H1 (cell line): Measurements from ENCODE around the gene CCDC157. TPM values are rescaled to one million over a fixed set of nuclear protein-coding genes. Genes with fewer than 3 reads are reported as not detected.

Experiments used
- CTCF ChIA-PET: fragments of 300-600 bp; sonication (Branson Sonifier 250); formaldehyde crosslinking; loops from one replicate; lab custom pipeline; 2021; ENCODE audit not compliant: partially characterized antibody; lab: Charles Lee
- POLR2A ChIA-PET: fragments of 300-600 bp; sonication (Branson Sonifier 250); formaldehyde crosslinking; loops from one replicate; lab custom pipeline; 2021; ENCODE audit warnings: inconsistent platforms; ENCODE audit not compliant: partially characterized antibody; lab: Charles Lee
- DNase-seq, 2 experiments: peaks; one replicate each; pipeline versions ENCODE4 v3.0.0 to v3.0.0-alpha.2; 2010 to 2022; ENCODE audit warnings: low spot score in 2 of 2, low read depth in 1 of 2, mixed read lengths in 1 of 2
- FAIRE-seq: peaks from 2 replicates; lab custom pipeline; 2011; peaks lifted over from hg19 to GRCh38; lab: Jason Lieb, UNC
- H2AFZ ChIP-seq: 2 replicates; pipeline ENCODE4 v1.8.1; 2012; ENCODE audit warnings: low read length, inconsistent platforms
- H2AK5ac ChIP-seq: 2 replicates; pipeline ENCODE4 v1.6.1; 2013; ENCODE audit warnings: low read depth, low read length
- H2BK120ac ChIP-seq: replicated peaks from 2 replicates; pipeline ENCODE3; 2013; ENCODE audit warnings: low read depth, low read length, inconsistent platforms
- H2BK12ac ChIP-seq: 2 replicates; pipeline ENCODE4 v1.6.1; 2013; ENCODE audit warnings: low read depth, low read length
- H2BK15ac ChIP-seq: 2 replicates; pipeline ENCODE4 v1.6.1; 2013; ENCODE audit warnings: low read length
- H2BK20ac ChIP-seq: 2 replicates; pipeline ENCODE4 v1.6.1; 2013; ENCODE audit warnings: low read length
- H2BK5ac ChIP-seq: 2 replicates; pipeline ENCODE4 v1.6.1; 2013; ENCODE audit warnings: low read depth, low read length
- H3K14ac ChIP-seq: 2 replicates; pipeline ENCODE4 v1.6.1; 2013; ENCODE audit warnings: inconsistent platforms; ENCODE audit not compliant: insufficient read length
- H3K18ac ChIP-seq: 2 replicates; pipeline ENCODE4 v1.6.1; 2013; ENCODE audit warnings: low read length; ENCODE audit errors: extremely low read depth
- H3K23ac ChIP-seq: 2 replicates; pipeline ENCODE4 v1.6.1; 2013; ENCODE audit warnings: inconsistent platforms; ENCODE audit not compliant: insufficient read length
- H3K23me2 ChIP-seq: 2 replicates; pipeline ENCODE4 v1.6.1; 2013; ENCODE audit warnings: low read depth, low read length
- H3K27ac ChIP-seq: 2 replicates; pipeline ENCODE4 v1.6.1; 2011; ENCODE audit warnings: low read depth, low read length, inconsistent platforms
- H3K27me3 ChIP-seq, 4 experiments: replicated peaks in 1 of 4; 1 replicate in 1 of 4; 2 replicates in 3 of 4; pipeline versions ENCODE4 v1.6.1 to v1.8.1; 2011 to 2013; ENCODE audit warnings: low read length in 3 of 4, mild to moderate bottlenecking in 3 of 4, inconsistent platforms in 2 of 4, mixed read lengths in 2 of 4, moderate library complexity in 1 of 4; ENCODE audit not compliant: control insufficient read depth in 3 of 4, insufficient read depth in 3 of 4; ENCODE audit errors: extremely low read depth in 1 of 4
- H3K36me3 ChIP-seq, 4 experiments: 2 replicates each; pipeline versions ENCODE4 v1.6.1 to v1.8.1; 2011 to 2013; ENCODE audit warnings: mild to moderate bottlenecking in 4 of 4, low read length in 3 of 4, moderate library complexity in 2 of 4, control low read depth in 1 of 4, inconsistent platforms in 1 of 4; ENCODE audit not compliant: insufficient read depth in 4 of 4, control insufficient read depth in 2 of 4
- H3K4ac ChIP-seq: replicated peaks from 2 replicates; pipeline ENCODE3; 2013; ENCODE audit warnings: low read length, low read depth, mixed read lengths, inconsistent platforms; ENCODE audit not compliant: insufficient read length
- H3K4me1 ChIP-seq, 4 experiments: replicated peaks in 1 of 4; 1 replicate in 1 of 4; 2 replicates in 3 of 4; pipeline versions ENCODE4 v1.6.1 to v1.8.1; 2011 to 2013; ENCODE audit warnings: low read length in 3 of 4, inconsistent platforms in 2 of 4, mixed read lengths in 1 of 4; ENCODE audit not compliant: insufficient read depth in 4 of 4, control insufficient read depth in 3 of 4
- H3K4me2 ChIP-seq, 2 experiments: 2 replicates each; pipeline versions ENCODE4 v1.6.1 to v1.8.1; 2011 to 2013; ENCODE audit warnings: low read depth in 2 of 2, low read length in 2 of 2, control low read depth in 1 of 2, inconsistent platforms in 1 of 2, mild to moderate bottlenecking in 1 of 2; ENCODE audit not compliant: insufficient read depth in 1 of 2
- H3K4me3 ChIP-seq, 4 experiments: fragments of 200-600, 300-600 bp in 1 of 4; sonication (generic), shearing (Covaris generic), sonication (Bioruptor Twin) in 1 of 4; 2 replicates each; pipeline versions ENCODE4 v1.5.1 to v1.8.1; 2011 to 2016; ENCODE audit warnings: low read length in 4 of 4, low read depth in 3 of 4, control low read depth in 2 of 4, inconsistent platforms in 2 of 4, mild to moderate bottlenecking in 2 of 4, mixed read lengths in 1 of 4, moderate library complexity in 1 of 4; ENCODE audit not compliant: insufficient read depth in 2 of 4; ENCODE audit errors: extremely low read depth in 1 of 4
- H3K56ac ChIP-seq: replicated peaks from 2 replicates; pipeline ENCODE3; 2013; ENCODE audit warnings: low read depth, mild to moderate bottlenecking, mixed read lengths, low read length, inconsistent platforms; ENCODE audit not compliant: insufficient read length
- H3K79me1 ChIP-seq: 2 replicates; pipeline ENCODE4 v1.6.1; 2013; ENCODE audit warnings: low read depth, low read length, control low read depth
- H3K79me2 ChIP-seq, 2 experiments: 2 replicates each; pipeline versions ENCODE4 v1.6.1 to v1.8.1; 2012 to 2013; ENCODE audit warnings: low read length in 2 of 2, mild to moderate bottlenecking in 2 of 2, inconsistent platforms in 1 of 2; ENCODE audit not compliant: insufficient read depth in 2 of 2, control insufficient read depth in 1 of 2
- H3K9ac ChIP-seq, 4 experiments: replicated peaks in 1 of 4; 1 replicate in 1 of 4; 2 replicates in 3 of 4; pipeline versions ENCODE4 v1.6.1 to v1.8.1; 2011 to 2013; ENCODE audit warnings: low read depth in 3 of 4, low read length in 3 of 4, control low read depth in 2 of 4, mild to moderate bottlenecking in 2 of 4, moderate library complexity in 2 of 4, inconsistent platforms in 1 of 4; ENCODE audit errors: extremely low read depth in 1 of 4
- H3K9me3 ChIP-seq, 2 experiments: 2 replicates each; pipeline versions ENCODE4 v1.6.1 to v1.8.1; 2012 to 2013; ENCODE audit warnings: mild to moderate bottlenecking in 2 of 2, moderate library complexity in 2 of 2, control low read depth in 1 of 2, inconsistent platforms in 1 of 2, low read depth in 1 of 2, low read length in 1 of 2, mixed read lengths in 1 of 2; ENCODE audit not compliant: insufficient read depth in 2 of 2
- H4K20me1 ChIP-seq, 2 experiments: replicated peaks in 1 of 2; 2 replicates each; pipeline versions ENCODE3 to v1.8.1; 2011 to 2013; ENCODE audit warnings: inconsistent platforms in 2 of 2, low read length in 2 of 2, mild to moderate bottlenecking in 1 of 2; ENCODE audit not compliant: insufficient read depth in 2 of 2, control insufficient read depth in 1 of 2
- H4K5ac ChIP-seq: 2 replicates; pipeline ENCODE4 v1.6.1; 2013; ENCODE audit warnings: low read length, low read depth, mixed read lengths, inconsistent platforms; ENCODE audit not compliant: insufficient read length
- H4K8ac ChIP-seq: 2 replicates; pipeline ENCODE4 v1.8.0; 2013; ENCODE audit warnings: mild to moderate bottlenecking, moderate library complexity, low read length, inconsistent platforms; ENCODE audit not compliant: insufficient read depth; ENCODE audit errors: extremely low read depth
- H4K91ac ChIP-seq: replicated peaks from 2 replicates; pipeline ENCODE3; 2013; ENCODE audit warnings: low read length, mixed read lengths, inconsistent platforms; ENCODE audit not compliant: insufficient read length
- EP300 ChIP-seq, 2 experiments: IDR thresholded peaks; 1 replicate in 1 of 2; 2 replicates in 1 of 2; pipeline ENCODE4 v1.6.1; 2011 to 2012; ENCODE audit warnings: low read depth in 2 of 2, low read length in 2 of 2, mild to moderate bottlenecking in 2 of 2, borderline replicate concordance in 1 of 2, inconsistent platforms in 1 of 2, moderate library complexity in 1 of 2
- JUND ChIP-seq: IDR thresholded peaks from 2 replicates; pipeline ENCODE4 v1.6.1; 2011; ENCODE audit warnings: mild to moderate bottlenecking, improper control_type of control experiment, low read length
- KDM1A ChIP-seq: fragments of 200-600, 300-600 bp; sonication (generic); IDR thresholded peaks from 2 replicates; pipeline ENCODE4 v1.7.1; 2016; ENCODE audit warnings: mild to moderate bottlenecking, low read length, borderline replicate concordance
- NANOG ChIP-seq: IDR thresholded peaks from 2 replicates; pipeline ENCODE4 v1.6.1; 2011; ENCODE audit warnings: low read length, low read depth, mild to moderate bottlenecking, inconsistent platforms; ENCODE audit not compliant: insufficient read depth, poor library complexity, severe bottlenecking
- POLR2AphosphoS5 ChIP-seq: IDR thresholded peaks from 2 replicates; pipeline ENCODE4 v1.6.1; 2011; ENCODE audit warnings: low read depth, low read length
- SIRT6 ChIP-seq: IDR thresholded peaks from one replicate; pipeline ENCODE4 v1.7.1; 2012; ENCODE audit warnings: low read length, inconsistent platforms
- SP1 ChIP-seq: IDR thresholded peaks from 2 replicates; pipeline ENCODE4 v1.6.1; 2011; ENCODE audit warnings: low read depth, low read length
- TAF7 ChIP-seq: optimal IDR thresholded peaks from 2 replicates; pipeline ENCODE3; 2011; ENCODE audit warnings: low read depth, mild to moderate bottlenecking, inconsistent platforms, low read length, moderate library complexity, borderline replicate concordance
- TEAD4 ChIP-seq: IDR thresholded peaks from 2 replicates; pipeline ENCODE4 v1.6.1; 2012; ENCODE audit warnings: low read depth, low read length, inconsistent platforms, mixed read lengths
- USF2 ChIP-seq: IDR thresholded peaks from 2 replicates; pipeline ENCODE4 v1.6.1; 2011; ENCODE audit warnings: low read length, improper control_type of control experiment
- ZNF274 ChIP-seq: IDR thresholded peaks from 2 replicates; pipeline ENCODE4 v1.7.0; 2012; ENCODE audit warnings: low read length, borderline replicate concordance; ENCODE audit errors: extremely low read depth
- WGBS, 2 experiments: shearing (Covaris generic) in 1 of 2; methylation state at CpG; one replicate each; pipeline versions ENCODE4 v1.1.6 to v1.1.7; 2013 to 2015; ENCODE audit warnings: low lambda C conversion rate in 2 of 2, mixed read lengths in 2 of 2, inconsistent platforms in 1 of 2, low coverage in 1 of 2, missing lambda C conversion rate in 1 of 2; ENCODE audit not compliant: insufficient replicate concordance in 2 of 2, insufficient coverage in 1 of 2, insufficient read length in 1 of 2; ENCODE audit errors: extremely low coverage in 1 of 2, missing lambda C conversion rate in 1 of 2; 5-methylcytosine and 5-hydroxymethylcytosine counted together
- polyA plus RNA-seq, 7 experiments: library from polyadenylated mRNA; depleted of rRNA in 3 of 7; stranded (reverse) in 5 of 7; unstranded in 2 of 7; fragments of >200 nt in 5 of 7; fragments of 200-250 nt in 2 of 7; gene quantifications; 1 replicate in 5 of 7; 2 replicates in 1 of 7; 4 replicates in 1 of 7; pipeline versions ENCODE4 v1.2.1 to v1.2.3, GENCODE V29; 2011 to 2013; ENCODE audit warnings: missing spikeins in 2 of 7, mixed read lengths in 2 of 7
- total RNA-seq: library from RNA; stranded (reverse); fragmentation: NEBNext Ultra II Directional; extraction: Animal tissue kit (Norgen Biotek cat#: 25700); gene quantifications from 2 replicates; pipeline ENCODE4 v1.2.1, GENCODE V29; 2021

The CCDC157 gene
- total and polyA plus RNA-seq, 2 of the 8 experiments (the other 6 are each of a cell fraction or from before 2014, with no cell fraction given): 4.1 to 8.4 TPM

GRCh38 chr22:30414525-30415047 is 57.8 kb downstream of the CCDC157 start:
- Histone ChIP-seq H3K23me2 (no peaks in the 10 kb centered on the region), H4K91ac (no peak overlapping the region), H3K18ac (no peak overlapping the region), H2BK15ac (no peak overlapping the region), H2BK12ac (no peak overlapping the region), H4K5ac (no peak overlapping the region), H4K8ac (no peak overlapping the region), H3K4me2 (no peak overlapping the region), H4K20me1 (peaks cover 1 to 5% of the 10 kb centered on the region in 2 experiments), H2AK5ac (no peak overlapping the region), H3K79me2 (no peaks in the 10 kb centered on the region), H3K23ac (no peak overlapping the region), H3K4me1 (no peaks in the 10 kb centered on the region), H3K27ac (no peak overlapping the region), H3K9ac (no peak overlapping the region), H2BK5ac (no peak overlapping the region), H3K36me3 (peaks cover 0 to 28% (median 10%) of the 10 kb centered on the region in 4 experiments; a peak in 6 of 8 replicates), H3K4me3 (no peak overlapping the region), H3K27me3 (no peaks in the 10 kb centered on the region), H3K56ac (no peak overlapping the region), H3K14ac (no peak overlapping the region), H3K9me3 (no peaks in the 10 kb centered on the region), H2BK120ac (no peak overlapping the region), H2BK20ac (no peak overlapping the region), H3K4ac (no peak overlapping the region), H3K79me1 (no peaks in the 10 kb centered on the region), H2AFZ (no peak overlapping the region)
- POLR2A ChIA-PET: interaction anchor here (0.9 to 1.9 kb wide), 2 partner anchors 9 to 11 kb away, joined by 3 to 16 read pairs; no protein-coding TSS in a partner anchor
- TF ChIP-seq SIRT6 (no peak), TAF7 (no peak), USF2 (no peak), TEAD4 (no peak), EP300 (IDR thresholded peaks at IDR 0.05; ENCODE audit: borderline replicate concordance in 1 of 2, low read depth in 2 of 2, low read length in 2 of 2) (no peak), ZNF274 (no peak), POLR2AphosphoS5 (no peak), JUND (no peak), NANOG (no peak), KDM1A (no peak), SP1 (no peak)
- 92% methylated on average over 4 of the region's 4 CpGs; no CpG with 5 or more reads in 1 of the 2 experiments for WGBS, 2 experiments
- CTCF ChIA-PET: interaction anchor here (1.0 to 6.1 kb wide), 3 partner anchors 10 to 30 kb away, joined by 4 to 48 read pairs (median 5); partner anchors contain the start of gene MTFP1
- FAIRE-seq (no peak), DNase-seq (no peak)
